Cardiac fibroblast (primary cell): Measurements from ENCODE around the gene ZBTB7C.

ENCODE experiments used
- DNase-seq, 2 donors: peaks; one replicate each; pipeline versions ENCODE4 v3.0.0 to v3.0.0-alpha.2; 2010; ENCODE audit warnings: low read depth in 2 of 2
- H3K4me3 ChIP-seq, 2 donors: replicated peaks in 1 of 2; 1 replicate in 1 of 2; 2 replicates in 1 of 2; pipeline ENCODE4 v1.5.1; 2011; ENCODE audit warnings: low read depth in 2 of 2, low read length in 2 of 2, mild to moderate bottlenecking in 2 of 2, moderate library complexity in 1 of 2
- CTCF ChIP-seq: IDR thresholded peaks from one replicate; pipeline ENCODE4 v1.5.1; 2011; ENCODE audit warnings: low read depth, mild to moderate bottlenecking, low read length, inconsistent platforms

Gene ZBTB7C

DNA sequence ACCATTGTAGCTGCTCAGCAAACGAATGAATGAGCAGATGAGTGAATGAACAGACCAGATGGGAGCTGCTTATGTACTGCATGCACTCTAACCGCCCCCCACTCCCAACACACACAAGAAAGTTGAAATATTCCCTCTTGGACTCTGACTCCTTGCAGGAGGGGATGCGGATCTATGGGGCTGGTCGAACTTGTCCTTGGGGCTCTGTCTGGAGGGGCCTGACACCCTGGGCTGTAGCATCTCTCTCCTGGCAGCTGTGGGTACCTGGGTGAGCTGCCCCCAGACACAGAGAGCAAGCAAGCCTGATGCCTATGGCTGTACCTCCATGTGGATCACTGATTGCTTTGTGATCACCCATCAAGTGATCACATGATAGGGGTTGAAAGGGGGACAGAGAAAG lies 286.4 kb downstream of the ZBTB7C start:
- DNase-seq, result no peak
- no peak overlapping the region for H3K4me3 ChIP-seq
- TF ChIP-seq CTCF, result no peak

- DNase-seq, result no peak
- no peak overlapping the region for H3K4me3 ChIP-seq
- TF ChIP-seq CTCF, result no peak
Measured at GRCh38 chr18:48122376-48122775, 286.8 kb downstream of the ZBTB7C start.

DNA sequence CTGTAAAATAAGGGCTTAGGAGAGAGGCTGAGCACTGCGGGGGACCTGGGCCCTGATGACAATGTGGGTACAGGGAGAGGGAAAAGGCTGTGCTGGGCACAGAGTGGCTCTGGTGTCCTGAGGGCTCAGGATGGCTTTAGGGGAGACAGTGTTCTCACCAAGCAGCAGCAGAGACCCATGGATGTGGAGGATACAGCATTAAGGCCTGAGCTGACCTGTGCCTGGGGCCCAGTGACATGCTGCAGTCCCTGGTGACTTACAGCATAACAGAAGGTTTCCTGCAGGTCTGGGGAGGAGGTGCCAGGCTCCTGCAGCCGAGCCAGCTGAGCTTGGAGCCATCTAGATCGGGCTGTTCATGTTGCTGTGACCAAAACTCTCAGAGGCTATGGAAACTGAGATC lies 287.4 kb downstream of the ZBTB7C start:
- TF ChIP-seq CTCF, result no peak
- no peak overlapping the region for H3K4me3 ChIP-seq
- DNase-seq, result no peak

GRCh38 chr18:48119204-48119603 lies 290.0 kb downstream of the ZBTB7C start:
- TF ChIP-seq CTCF, result no peak
- no peak for DNase-seq
- no peak overlapping the region for H3K4me3 ChIP-seq

GRCh38 chr18:48116873-48117630 lies 292.1 kb downstream of the ZBTB7C start:
- TF ChIP-seq CTCF, result no peak
- no peak overlapping the region for H3K4me3 ChIP-seq
- DNase-seq, result no peak

DNA sequence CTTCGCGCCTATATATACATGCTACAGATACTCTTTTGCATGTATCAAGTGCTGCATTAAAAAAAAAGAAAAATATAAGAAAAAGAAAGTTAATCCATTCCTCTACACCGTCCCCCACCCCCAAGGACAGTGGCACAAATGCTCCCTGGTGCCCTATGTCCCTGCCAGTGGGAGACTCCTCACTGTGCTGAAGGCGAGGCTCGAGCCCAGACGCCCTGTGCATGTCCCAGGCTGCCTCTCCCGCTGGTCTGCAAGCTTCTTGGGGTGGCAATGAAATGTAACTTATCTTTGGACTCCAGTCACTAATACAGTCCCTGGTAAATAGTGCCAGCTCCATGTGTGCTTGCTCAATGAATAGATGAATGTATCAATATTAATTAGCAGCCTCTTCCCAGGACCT lies 293.2 kb downstream of the ZBTB7C start:
- no peak for DNase-seq
- no peak for TF ChIP-seq CTCF
- H3K4me3 ChIP-seq, result no peak overlapping the region

DNA sequence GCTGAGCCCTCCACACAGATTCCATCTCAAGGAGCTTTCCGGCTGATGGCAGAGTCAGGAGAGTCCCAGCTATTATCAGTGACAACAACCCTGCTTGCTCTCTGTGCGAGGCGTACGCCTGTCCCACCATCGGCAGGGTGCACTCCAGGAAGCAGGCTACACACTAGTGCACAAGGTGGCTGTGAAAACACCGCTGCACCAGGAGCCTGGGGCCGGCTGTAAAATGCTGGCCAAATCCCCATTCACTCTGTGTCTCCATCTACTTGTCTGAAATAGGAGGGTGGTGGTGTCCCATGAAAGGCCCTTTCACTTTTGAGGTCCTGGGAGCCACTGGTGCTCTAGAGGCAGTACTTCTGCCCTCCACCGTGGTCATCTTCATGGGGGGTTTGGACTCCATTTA lies 295.5 kb downstream of the ZBTB7C start:
- H3K4me3 ChIP-seq, result no peak overlapping the region
- no peak for TF ChIP-seq CTCF
- no peak for DNase-seq
